Osteocyte (in vitro differentiated cells): ENCODE results near the gene TUBB4A. TPM values are rescaled to one million over a fixed set of nuclear protein-coding genes. Genes with fewer than 3 reads are reported as not detected.

ENCODE experiments used
- DNase-seq: peaks from one replicate; pipeline ENCODE4 v3.0.0; 2021; ENCODE audit warnings: mixed read lengths; ENCODE audit not compliant: unreplicated experiment; ENCODE audit errors: extremely low spot score
- H3K27ac Mint-ChIP-seq: one replicate; pipeline ENCODE4 v1.8.0; 2021; ENCODE audit warnings: mild to moderate bottlenecking, mixed read lengths; ENCODE audit not compliant: unreplicated experiment
- H3K27me3 Mint-ChIP-seq: one replicate; pipeline ENCODE4 v1.8.0; 2021; ENCODE audit warnings: mixed read lengths; ENCODE audit not compliant: unreplicated experiment
- H3K36me3 Mint-ChIP-seq: one replicate; pipeline ENCODE4 v1.8.0; 2021; ENCODE audit warnings: mixed read lengths; ENCODE audit not compliant: unreplicated experiment
- H3K4me1 Mint-ChIP-seq: one replicate; pipeline ENCODE4 v1.8.0; 2021; ENCODE audit warnings: mixed read lengths; ENCODE audit not compliant: unreplicated experiment
- H3K4me3 Mint-ChIP-seq: one replicate; pipeline ENCODE4 v1.8.0; 2021; ENCODE audit warnings: mild to moderate bottlenecking, moderate library complexity, mixed read lengths; ENCODE audit not compliant: unreplicated experiment
- H3K9me3 Mint-ChIP-seq: one replicate; pipeline ENCODE4 v1.8.0; 2021; ENCODE audit warnings: mixed read lengths; ENCODE audit not compliant: unreplicated experiment
- CTCF ChIP-seq: fragments of 200-600 bp; sonication (generic); IDR thresholded peaks from 2 replicates; pipeline ENCODE4 v1.5.0; 2021; ENCODE audit warnings: antibody characterized with exemption, mild to moderate bottlenecking, moderate library complexity
- total RNA-seq: library from RNA; stranded (reverse); gene quantifications from 2 replicates; pipeline ENCODE4 v1.2.1, GENCODE V29; 2021

TUBB4A gene
- total RNA-seq, 1 donor from 2014 or later, result not detected

- H3K27ac Mint-ChIP-seq, result no peak overlapping the region
- H3K9me3 Mint-ChIP-seq, result no peaks in the 10 kb centered on the region
- H3K36me3 Mint-ChIP-seq, result no peaks in the 10 kb centered on the region
- no peak for TF ChIP-seq CTCF
- peaks cover 5% of the 10 kb centered on the region for H3K4me1 Mint-ChIP-seq
- no peak for DNase-seq
- no peak overlapping the region for H3K4me3 Mint-ChIP-seq
- peaks cover 33% of the 10 kb centered on the region for H3K27me3 Mint-ChIP-seq
Observed at GRCh38 chr19:6499052-6499790, 2.9 kb downstream of the TUBB4A start.

GRCh38 chr19:6498294-6499036, 3.6 kb downstream of the TUBB4A start:
- Mint-ChIP-seq H3K4me3 (no peak overlapping the region), H3K27me3 (peaks cover 29% of the 10 kb centered on the region), H3K36me3 (no peaks in the 10 kb centered on the region), H3K4me1 (peaks cover 5% of the 10 kb centered on the region), H3K9me3 (no peaks in the 10 kb centered on the region), H3K27ac (no peak overlapping the region)
- DNase-seq, result no peak
- TF ChIP-seq CTCF, result no peak

- Mint-ChIP-seq H3K36me3 (no peaks in the 10 kb centered on the region), H3K4me3 (no peak overlapping the region)
Observed at GRCh38 chr19:6495947-6496346, 6.2 kb downstream of the TUBB4A start.

GRCh38 chr19:6494438-6495036, 7.6 kb downstream of the TUBB4A start:
- DNase-seq, result no peak
- TF ChIP-seq CTCF, result no peak
- H3K4me1 Mint-ChIP-seq, result no peaks in the 10 kb centered on the region

More at GRCh38 chr19:6495947-6496346, 6.2 kb downstream of the TUBB4A start:
- Mint-ChIP-seq H3K4me1 (no peaks in the 10 kb centered on the region), H3K27me3 (peaks cover 15% of the 10 kb centered on the region), H3K27ac (no peak overlapping the region), H3K9me3 (peaks cover 5% of the 10 kb centered on the region)
- no peak for DNase-seq
- TF ChIP-seq CTCF, result no peak

More at GRCh38 chr19:6494438-6495036, 7.6 kb downstream of the TUBB4A start:
- Mint-ChIP-seq H3K27me3 (peaks cover 9% of the 10 kb centered on the region), H3K9me3 (peaks cover 5% of the 10 kb centered on the region), H3K27ac (no peak overlapping the region), H3K4me3 (no peak overlapping the region), H3K36me3 (no peaks in the 10 kb centered on the region)
